Muscle layer of duodenum (tissue), 2 donors: ENCODE results near the gene CCDC13.

ENCODE experiments used
- H3K27ac ChIP-seq: one replicate; pipeline ENCODE4 v1.7.0; 2013; ENCODE audit warnings: mild to moderate bottlenecking, low read length
- H3K27me3 ChIP-seq: one replicate; pipeline ENCODE4 v1.7.0; 2013; ENCODE audit warnings: low read depth, mild to moderate bottlenecking, control low read depth, low read length
- H3K36me3 ChIP-seq, 2 donors: one replicate each; pipeline ENCODE4 v1.7.0; 2013; ENCODE audit warnings: low read length in 2 of 2, control low read depth in 1 of 2, mild to moderate bottlenecking in 1 of 2; ENCODE audit not compliant: insufficient read depth in 2 of 2, control insufficient read depth in 1 of 2
- H3K4me1 ChIP-seq, 2 donors: one replicate each; pipeline ENCODE4 v1.7.0; 2013; ENCODE audit warnings: low read length in 2 of 2, mild to moderate bottlenecking in 2 of 2, control low read depth in 1 of 2, moderate library complexity in 1 of 2; ENCODE audit not compliant: insufficient read depth in 2 of 2, control insufficient read depth in 1 of 2
- H3K4me3 ChIP-seq, 2 donors: one replicate each; pipeline ENCODE4 v1.7.0; 2013; ENCODE audit warnings: low read length in 2 of 2, low read depth in 1 of 2, mild to moderate bottlenecking in 1 of 2
- H3K9me3 ChIP-seq, 2 donors: one replicate each; pipeline ENCODE4 v1.7.0; 2013; ENCODE audit warnings: low read length in 2 of 2, control low read depth in 1 of 2, mild to moderate bottlenecking in 1 of 2; ENCODE audit not compliant: control insufficient read depth in 1 of 2
- donor health status: healthy.

CCDC13 gene

GRCh38 chr3:42764115-42764514 lies 8.9 kb downstream of the CCDC13 start:
- no peak overlapping the region for H3K27ac ChIP-seq
- H3K4me3 ChIP-seq = no peak overlapping the region
- no peaks in the 10 kb centered on the region for H3K9me3 ChIP-seq
- peaks cover 4% of the 10 kb centered on the region in 2 donors for H3K4me1 ChIP-seq
- no peaks in the 10 kb centered on the region for H3K27me3 ChIP-seq
- H3K36me3 ChIP-seq = no peaks in the 10 kb centered on the region

GRCh38 chr3:42763021-42763420 lies 10.0 kb downstream of the CCDC13 start:
- H3K36me3 ChIP-seq = no peaks in the 10 kb centered on the region
- no peak overlapping the region for H3K27ac ChIP-seq
- H3K4me3 ChIP-seq = no peak overlapping the region
- H3K9me3 ChIP-seq = no peaks in the 10 kb centered on the region
- H3K27me3 ChIP-seq = no peaks in the 10 kb centered on the region
- peaks cover 4% of the 10 kb centered on the region in 2 donors for H3K4me1 ChIP-seq

- no peaks in the 10 kb centered on the region for H3K27me3 ChIP-seq
- no peaks in the 10 kb centered on the region for H3K36me3 ChIP-seq
- no peak overlapping the region for H3K27ac ChIP-seq
- peaks cover 4% of the 10 kb centered on the region in 2 donors for H3K4me1 ChIP-seq
- H3K9me3 ChIP-seq = no peaks in the 10 kb centered on the region
- H3K4me3 ChIP-seq = no peak overlapping the region
These were observed 10.9 kb downstream of the CCDC13 start for GRCh38 chr3:42762046-42762724.

- no peaks in the 10 kb centered on the region for H3K9me3 ChIP-seq
- H3K4me3 ChIP-seq = no peak overlapping the region
- H3K27ac ChIP-seq = no peak overlapping the region
- no peaks in the 10 kb centered on the region for H3K27me3 ChIP-seq
- H3K4me1 ChIP-seq = peaks cover 4% of the 10 kb centered on the region in 2 donors
- H3K36me3 ChIP-seq = no peaks in the 10 kb centered on the region
These were observed 14.9 kb downstream of the CCDC13 start for GRCh38 chr3:42758126-42758525.

GRCh38 chr3:42756681-42757213 lies 16.3 kb downstream of the CCDC13 start:
- Histone ChIP-seq H3K9me3 (no peaks in the 10 kb centered on the region), H3K36me3 (no peaks in the 10 kb centered on the region), H3K4me3 (no peak overlapping the region), H3K27me3 (no peaks in the 10 kb centered on the region), H3K4me1 (peaks cover 0 to 1% of the 10 kb centered on the region in 2 donors), H3K27ac (no peak overlapping the region)

- H3K36me3 ChIP-seq = no peaks in the 10 kb centered on the region
- no peaks in the 10 kb centered on the region for H3K27me3 ChIP-seq
- no peaks in the 10 kb centered on the region for H3K4me1 ChIP-seq
- H3K4me3 ChIP-seq = no peak overlapping the region
- no peak overlapping the region for H3K27ac ChIP-seq
- no peaks in the 10 kb centered on the region for H3K9me3 ChIP-seq
These were observed 17.1 kb downstream of the CCDC13 start for GRCh38 chr3:42755681-42756578.

- Histone ChIP-seq H3K4me1 (peaks cover 0 to 7% of the 10 kb centered on the region in 2 donors), H3K9me3 (no peaks in the 10 kb centered on the region), H3K27ac (no peak overlapping the region), H3K27me3 (no peaks in the 10 kb centered on the region), H3K4me3 (no peak overlapping the region), H3K36me3 (no peaks in the 10 kb centered on the region)
These were observed 19.3 kb downstream of the CCDC13 start for GRCh38 chr3:42753757-42754156.

GRCh38 chr3:42752961-42753360 lies 20.1 kb downstream of the CCDC13 start:
- peaks cover 0 to 11% of the 10 kb centered on the region in 2 donors for H3K4me1 ChIP-seq
- H3K4me3 ChIP-seq = no peak overlapping the region
- no peaks in the 10 kb centered on the region for H3K9me3 ChIP-seq
- no peaks in the 10 kb centered on the region for H3K36me3 ChIP-seq
- no peak overlapping the region for H3K27ac ChIP-seq
- no peaks in the 10 kb centered on the region for H3K27me3 ChIP-seq

- Histone ChIP-seq H3K27me3 (no peaks in the 10 kb centered on the region), H3K36me3 (no peaks in the 10 kb centered on the region), H3K4me1 (peaks cover 0 to 16% of the 10 kb centered on the region in 2 donors), H3K4me3 (no peak overlapping the region), H3K27ac (no peak overlapping the region), H3K9me3 (no peaks in the 10 kb centered on the region)
These were observed 20.6 kb downstream of the CCDC13 start for GRCh38 chr3:42752441-42752840.

- Histone ChIP-seq H3K4me1 (peaks cover 2 to 25% of the 10 kb centered on the region in 2 donors), H3K4me3 (no peak overlapping the region), H3K9me3 (no peaks in the 10 kb centered on the region), H3K36me3 (no peaks in the 10 kb centered on the region), H3K27me3 (no peaks in the 10 kb centered on the region), H3K27ac (no peak overlapping the region)
These were observed 21.4 kb downstream of the CCDC13 start for GRCh38 chr3:42751609-42752008.

- Histone ChIP-seq H3K36me3 (no peaks in the 10 kb centered on the region), H3K27me3 (no peaks in the 10 kb centered on the region), H3K9me3 (no peaks in the 10 kb centered on the region), H3K27ac (no peak overlapping the region), H3K4me1 (peaks cover 9 to 33% of the 10 kb centered on the region in 2 donors), H3K4me3 (no peak overlapping the region)
These were observed 22.2 kb downstream of the CCDC13 start for GRCh38 chr3:42750834-42751233.
